GM23248 (cell line): ENCODE results near the gene HDAC9.

Experiments
- EZH2 ChIP-seq: fragments of 200-600 bp; sonication (generic); IDR thresholded peaks from 2 replicates; pipeline ENCODE4 v1.6.1; 2018; ENCODE audit warnings: antibody characterized with exemption, mild to moderate bottlenecking; ENCODE audit not compliant: insufficient read depth, poor library complexity, severe bottlenecking
- EZH2phosphoT487 ChIP-seq: fragments of 200-600 bp; sonication (generic); IDR thresholded peaks from 2 replicates; pipeline ENCODE4 v1.6.1; 2018; ENCODE audit warnings: antibody characterized with exemption, moderate library complexity, mild to moderate bottlenecking, low read depth; ENCODE audit not compliant: insufficient read depth

GRCh38 chr7:18684916-18685315 is 189.4 kb downstream of the HDAC9 start:
- TF ChIP-seq EZH2phosphoT487 (no peak), EZH2 (no peak)
